HG02884 (cell line): ENCODE data around the gene AMZ1.
"Not testable (repeated sequence)": the region's sequence is repeated elsewhere in the genome, so short reads cannot be mapped to it uniquely, and the experiment has no call there.

Source experiments
- ATAC-seq: cut with Tn5 transposase; IDR thresholded peaks from one replicate; pipeline ENCODE4 v1.9.1; 2021; ENCODE audit warnings: mild to moderate bottlenecking, moderate library complexity; ENCODE audit not compliant: unreplicated experiment

AMZ1 gene

DNA sequence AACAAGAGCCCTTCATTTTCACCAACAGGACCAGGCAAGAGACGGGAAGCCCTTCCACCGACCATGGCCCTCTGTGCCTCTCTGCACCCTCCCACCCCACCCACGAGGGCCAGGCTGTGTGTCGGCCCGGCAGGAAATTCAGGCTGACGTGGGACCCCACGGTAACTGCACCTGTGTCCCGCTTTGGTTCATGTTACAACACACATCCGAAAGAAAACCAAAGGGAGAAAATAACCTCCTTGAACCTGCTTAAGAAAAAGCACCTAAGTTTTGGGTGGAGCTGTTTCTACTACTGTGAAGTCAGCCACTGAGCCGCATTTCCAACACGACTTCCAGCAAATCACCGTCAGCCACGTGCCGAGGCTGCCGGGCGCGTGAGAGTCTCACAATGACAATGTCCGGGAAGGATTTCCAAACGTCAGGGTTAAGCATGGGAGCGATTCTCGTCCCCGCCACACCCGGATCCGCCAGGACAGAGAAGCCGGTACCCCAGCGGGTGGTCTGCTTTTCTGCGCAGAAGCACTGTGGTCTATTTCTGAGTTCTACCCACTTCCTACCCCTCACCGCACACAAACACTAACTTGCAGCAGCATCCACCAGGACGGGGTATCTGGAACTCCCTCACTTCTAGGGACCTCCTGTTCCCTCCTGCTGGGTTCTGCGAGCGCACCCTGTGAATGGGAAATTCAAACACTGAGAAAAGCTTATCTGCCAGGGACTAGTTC is 36.6 kb downstream of the AMZ1 start:
- ATAC-seq: no peak

DNA sequence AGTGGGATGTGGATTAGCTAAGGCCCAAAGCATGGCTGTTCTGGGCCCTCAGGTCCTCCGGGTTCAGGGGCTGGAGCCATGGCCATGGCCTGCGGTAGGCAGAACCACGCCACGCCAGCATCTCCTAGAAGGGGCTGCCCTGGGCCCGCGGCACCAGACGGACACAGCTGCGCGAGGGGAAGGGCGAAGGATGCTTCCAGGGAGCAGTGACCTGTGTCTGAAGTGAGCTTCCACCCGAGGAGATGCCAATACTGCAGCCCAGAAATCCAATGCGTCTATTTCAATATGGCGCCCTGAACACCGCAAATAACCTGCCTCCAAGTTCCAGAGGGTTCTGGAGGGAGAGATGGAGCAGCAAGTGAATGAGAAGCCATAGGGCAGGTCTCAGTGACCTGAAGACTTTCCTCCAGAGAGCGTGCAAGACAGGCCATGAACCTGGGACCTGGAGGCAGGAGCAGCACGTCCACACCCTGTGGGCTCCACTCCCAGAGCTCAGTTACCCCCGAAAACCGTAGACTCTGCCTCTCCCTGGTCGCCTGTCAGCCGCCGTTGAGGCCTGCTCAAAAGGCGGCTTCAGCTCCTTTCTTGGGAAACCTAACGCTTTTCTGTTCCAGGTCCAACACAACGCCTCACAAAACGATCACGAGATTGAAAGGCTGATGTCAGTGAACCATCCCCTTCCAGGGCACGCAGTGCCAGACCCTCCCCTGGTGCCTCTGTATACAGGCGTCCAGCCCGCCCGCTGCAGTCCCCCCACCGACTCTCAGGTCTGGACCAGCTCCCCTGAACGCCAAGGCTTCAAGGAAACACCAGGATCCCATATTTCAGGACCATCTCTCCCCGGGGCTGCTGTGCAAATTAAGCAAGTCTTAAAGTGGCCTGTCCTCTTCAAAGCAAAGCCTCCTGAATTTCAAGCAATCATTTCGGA is 37.4 kb downstream of the AMZ1 start:
- no peak for ATAC-seq

DNA sequence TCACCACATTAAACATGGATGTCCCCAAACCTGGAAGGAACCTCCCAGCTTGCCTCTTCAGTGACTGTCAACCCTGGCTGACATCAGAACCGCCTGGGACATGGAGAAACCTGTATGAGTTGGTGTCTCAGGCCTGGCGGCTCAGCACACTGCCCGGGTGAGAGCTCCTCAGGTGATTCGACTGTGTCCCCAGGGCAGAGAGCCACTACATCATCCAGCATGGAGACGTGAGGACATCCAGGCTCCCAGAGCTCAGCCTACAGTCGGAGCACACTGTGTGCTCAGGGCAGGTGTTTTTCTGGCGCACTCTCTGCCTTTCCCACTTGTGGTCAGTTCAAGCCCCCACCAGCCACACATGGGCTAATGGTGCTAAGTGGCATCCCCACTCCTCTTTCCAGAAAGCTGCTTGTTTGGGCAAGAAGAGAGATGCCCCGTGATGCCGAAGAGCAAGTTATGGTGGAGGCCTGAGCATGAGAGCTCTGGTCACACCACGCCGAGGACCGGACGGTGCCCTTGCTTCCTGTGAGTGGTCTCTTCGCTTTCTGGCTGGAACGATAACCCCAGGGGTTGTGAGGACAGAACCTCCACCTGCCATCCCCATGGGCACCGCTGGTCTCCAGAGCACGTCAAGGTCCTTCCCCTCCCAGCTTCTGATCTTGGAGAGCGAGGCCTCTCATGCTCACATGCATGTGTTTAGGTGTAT is 38.5 kb downstream of the AMZ1 start:
- no peak for ATAC-seq

DNA sequence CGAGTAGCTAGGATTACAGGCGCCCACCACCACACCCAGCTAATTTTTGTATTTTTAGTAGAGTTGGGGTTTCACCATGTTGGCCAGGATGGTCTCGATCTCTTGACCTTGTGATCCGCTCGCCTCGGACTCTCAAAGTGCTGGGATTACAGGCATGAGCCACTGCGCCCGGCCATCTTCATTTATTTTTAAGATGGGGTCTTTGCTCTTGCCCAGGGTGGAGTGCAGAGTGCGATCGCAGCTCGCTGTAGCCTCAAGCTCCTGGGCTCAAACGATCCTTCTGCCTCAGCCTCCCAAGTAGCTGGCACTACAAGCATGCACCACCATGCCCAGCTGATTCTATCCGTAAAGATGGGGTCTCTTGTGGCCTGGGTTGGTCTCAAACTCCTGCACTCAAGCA is 39.2 kb downstream of the AMZ1 start:
- not testable (repeated sequence) for ATAC-seq

DNA sequence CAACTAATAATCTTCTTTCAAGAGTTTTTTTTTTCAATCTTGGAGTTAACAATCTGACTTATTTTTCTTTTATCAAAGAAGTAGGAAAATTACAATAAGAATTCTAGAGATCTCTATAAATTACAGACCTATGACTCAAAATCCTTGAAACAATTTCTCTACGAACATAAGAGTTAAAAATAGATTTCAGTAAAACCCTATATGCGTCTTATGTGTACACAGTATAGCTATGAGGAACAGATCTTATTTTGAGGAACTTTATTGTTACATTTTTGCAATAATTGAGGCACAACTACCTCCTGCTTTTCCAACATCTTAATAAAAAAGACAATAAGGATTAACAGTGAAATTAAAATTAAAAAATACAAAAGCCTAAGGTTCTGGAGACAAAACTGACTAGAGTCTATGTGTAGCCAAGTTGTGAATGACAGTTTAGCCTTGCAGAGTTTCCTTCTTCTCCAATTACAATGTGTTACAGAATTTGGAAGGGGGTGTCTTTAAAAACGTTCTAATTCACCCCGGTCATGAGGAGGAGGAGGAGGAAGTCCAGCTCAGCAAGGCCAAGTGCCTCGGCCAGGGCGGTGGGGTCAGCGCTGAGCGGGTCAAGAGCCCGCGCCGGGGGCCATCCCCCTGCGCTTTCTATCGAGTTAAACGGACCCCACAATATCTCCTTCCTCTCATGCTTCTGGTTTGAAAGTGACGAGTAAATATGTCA is 40.5 kb downstream of the AMZ1 start:
- no peak for ATAC-seq

DNA sequence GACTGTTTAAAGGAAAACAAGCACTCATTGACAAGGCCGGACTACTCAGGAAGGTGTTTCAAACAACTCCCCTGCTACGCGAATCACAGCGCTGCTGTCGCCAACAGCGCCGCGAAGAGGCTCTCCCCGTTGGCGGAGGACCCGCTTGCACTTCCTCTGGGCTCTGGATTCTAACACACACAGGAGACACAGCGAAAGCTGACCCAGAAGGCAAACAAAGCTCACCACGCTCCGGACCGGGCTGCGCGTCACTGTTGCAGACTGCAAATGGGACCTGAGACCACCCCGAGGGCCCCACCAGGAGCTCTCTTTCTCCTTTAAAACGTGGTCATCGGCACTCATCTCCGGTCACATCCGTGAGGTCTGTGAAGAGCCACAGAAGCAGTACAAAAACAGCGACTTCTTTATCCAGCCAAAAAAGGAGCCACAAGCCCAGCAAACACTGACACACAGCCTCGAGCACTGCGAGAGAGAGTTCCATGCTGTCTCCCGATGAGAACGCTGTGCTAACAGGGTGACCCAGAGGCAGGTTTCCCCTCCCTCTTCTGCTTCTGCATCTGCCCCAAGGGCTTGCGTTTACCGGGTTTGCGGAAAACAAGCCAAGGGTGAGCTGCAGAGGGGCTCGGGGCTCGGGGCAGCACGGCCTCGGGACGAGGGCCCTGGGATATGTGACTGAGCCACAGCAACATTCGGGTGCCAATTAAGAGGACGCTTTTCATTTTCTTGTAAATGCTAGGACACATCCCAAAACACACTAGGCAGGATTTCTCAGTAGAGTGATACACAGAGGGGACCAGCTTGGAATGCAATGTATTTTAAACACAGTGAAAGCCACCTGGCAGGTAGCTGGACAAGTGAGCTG is 41.3 kb downstream of the AMZ1 start:
- no peak for ATAC-seq

DNA sequence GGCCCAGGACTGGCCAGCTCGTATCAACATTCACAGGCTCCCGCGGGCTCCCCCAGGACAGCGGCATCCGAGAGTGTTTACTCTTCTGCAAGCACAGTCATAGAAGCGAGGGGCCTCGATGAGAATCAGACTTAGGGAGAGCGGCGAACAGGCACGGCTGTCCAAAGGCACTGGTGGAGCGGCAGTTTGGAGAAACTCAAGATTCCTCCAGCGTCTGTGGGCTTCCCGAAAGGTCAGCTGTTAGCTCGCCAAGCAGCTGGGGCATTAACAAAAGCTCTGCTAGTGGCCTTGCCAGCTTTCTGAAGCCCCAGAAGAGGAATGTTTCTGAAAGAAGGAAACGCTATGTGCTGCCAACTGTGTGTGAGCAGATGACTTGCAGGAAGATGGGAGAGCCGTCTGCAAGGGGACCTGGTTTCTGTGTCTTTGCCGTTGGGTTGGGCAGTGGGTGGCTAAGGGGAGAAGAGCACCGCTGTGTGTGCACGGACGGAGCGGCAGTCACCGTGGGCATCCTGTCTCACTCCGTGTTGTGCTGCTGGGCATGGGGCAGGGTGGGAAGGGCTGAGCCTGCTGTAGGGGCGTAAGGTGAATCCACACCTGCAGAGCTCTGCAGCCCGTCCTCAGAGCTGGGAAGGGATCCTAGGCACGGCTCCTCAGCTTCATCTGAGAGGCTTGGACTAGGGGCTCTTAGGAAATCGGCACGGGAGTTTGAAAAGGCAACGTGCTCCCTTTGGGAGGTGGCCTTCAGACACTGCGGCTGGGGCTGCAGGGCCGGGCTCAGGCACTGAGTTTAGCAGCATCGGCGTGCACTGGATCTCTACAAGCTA is 42.1 kb downstream of the AMZ1 start:
- ATAC-seq: no peak

DNA sequence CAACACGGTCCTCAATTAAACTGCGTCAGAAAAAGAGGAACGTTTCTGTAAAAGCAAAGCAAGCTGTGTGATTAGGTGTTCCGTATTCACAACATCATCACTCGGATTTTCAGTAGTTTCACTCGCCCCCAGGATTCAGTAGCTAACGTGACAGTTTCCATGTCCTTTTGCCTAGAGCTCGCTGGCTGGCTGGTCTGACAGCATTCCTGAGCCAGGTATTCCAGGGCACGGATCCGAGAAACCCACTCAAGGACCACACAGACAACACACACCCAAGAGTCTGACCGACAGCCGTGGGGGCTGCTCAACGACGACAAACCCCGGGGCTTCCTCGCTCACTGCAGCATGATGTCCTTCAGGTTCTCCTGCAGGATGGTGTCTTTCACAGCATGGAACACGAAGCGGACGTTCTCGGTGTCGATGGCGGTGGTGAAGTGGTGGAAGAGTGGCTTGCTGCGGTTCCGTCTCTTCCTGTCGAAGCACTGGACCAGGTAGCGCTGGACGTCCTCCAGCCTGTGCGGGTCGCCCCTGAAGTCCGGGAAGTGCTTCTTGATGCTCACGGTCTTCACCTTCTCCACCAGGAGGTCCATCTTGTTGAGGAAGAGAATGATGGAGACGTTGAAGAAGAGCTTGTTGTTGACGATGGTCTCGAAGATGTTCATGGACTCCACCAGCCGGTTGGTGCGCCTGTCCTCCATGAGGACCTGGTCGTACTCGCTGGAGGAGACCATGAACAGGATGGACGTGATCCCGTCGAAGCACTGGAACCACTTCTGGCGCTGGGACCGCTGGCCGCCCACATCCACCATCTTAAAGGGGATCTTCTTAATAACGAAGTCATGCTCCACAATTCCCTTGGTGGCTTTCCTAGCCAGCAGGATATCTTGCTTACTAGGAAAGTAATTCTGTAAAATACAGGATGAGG is 43.1 kb downstream of the AMZ1 start:
- ATAC-seq: no peak

DNA sequence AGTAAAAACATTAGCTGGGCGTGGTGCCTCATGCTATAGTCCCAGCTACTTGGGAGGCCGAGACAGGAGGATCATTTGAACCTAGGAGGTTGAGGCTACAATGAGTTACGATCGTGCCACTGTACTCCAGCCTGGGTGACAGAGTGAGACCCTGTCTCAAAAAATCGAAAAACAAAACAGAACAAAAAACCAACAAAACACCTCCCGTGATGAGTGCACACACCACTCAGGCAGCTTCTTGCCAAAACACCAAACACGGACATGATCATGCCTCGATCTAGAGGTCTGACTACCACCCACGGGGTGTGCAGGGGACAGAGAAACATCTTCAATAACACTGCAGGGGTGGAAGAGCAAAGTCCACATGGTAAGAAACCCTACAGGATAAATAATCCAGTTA is 44.4 kb downstream of the AMZ1 start:
- no peak for ATAC-seq

DNA sequence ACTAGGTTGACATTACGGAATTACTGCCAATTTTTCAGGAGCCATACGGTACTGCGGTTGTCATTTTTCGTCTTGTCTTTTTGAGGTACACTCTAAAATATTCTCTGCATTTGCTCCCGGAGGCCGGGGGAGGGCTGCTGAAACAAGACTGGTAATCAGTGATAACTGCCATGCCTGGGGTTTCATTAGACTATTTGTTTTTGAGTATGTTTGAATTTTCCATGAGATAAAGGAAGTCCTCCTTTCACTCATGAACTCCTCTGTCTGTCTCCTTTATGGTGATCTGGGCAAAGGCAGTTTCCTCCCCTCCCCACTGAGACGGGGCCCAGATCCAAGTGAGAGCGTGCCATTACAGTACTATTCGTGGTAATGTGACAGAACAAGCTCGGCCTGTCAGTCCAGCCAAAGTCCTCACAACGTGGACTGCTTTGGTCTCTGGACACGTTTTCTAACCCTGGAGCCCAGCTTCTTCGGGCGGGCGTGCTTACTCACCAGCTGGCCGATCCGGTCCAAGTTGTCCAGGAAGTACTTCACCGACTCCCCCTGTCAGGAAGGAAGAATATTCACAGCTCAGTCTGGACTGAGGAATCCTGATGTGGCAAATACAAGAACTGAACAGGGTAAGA is 45.1 kb downstream of the AMZ1 start:
- no peak for ATAC-seq

DNA sequence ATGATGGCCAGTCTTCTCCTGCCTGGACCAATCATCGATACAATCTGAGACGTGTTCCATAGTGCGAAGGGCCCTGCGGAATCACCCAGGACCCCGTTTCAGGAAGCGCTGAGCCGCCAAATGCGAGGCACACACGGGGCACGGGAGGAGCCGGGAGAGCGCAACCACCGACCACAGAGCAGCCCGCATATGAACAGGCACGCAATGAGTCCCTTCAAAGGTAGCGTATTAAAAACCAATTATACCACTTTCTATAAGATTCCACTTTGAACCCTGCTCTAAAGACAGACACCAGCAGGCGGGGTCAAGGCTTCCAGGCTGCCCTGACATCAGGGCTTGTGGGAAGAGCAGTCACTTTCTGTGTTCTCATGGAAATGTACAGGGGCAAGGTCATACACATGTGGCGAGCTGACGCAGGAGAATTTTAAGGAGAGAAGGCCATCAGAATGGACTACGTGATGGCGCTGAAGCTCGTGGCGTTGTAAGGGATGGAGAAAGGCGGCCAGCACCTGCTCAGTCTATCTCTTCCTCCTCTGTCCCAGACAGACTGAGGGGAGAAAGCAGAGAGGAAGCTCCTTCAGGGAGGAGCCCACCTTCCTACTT is 46.2 kb downstream of the AMZ1 start:
- no peak for ATAC-seq

DNA sequence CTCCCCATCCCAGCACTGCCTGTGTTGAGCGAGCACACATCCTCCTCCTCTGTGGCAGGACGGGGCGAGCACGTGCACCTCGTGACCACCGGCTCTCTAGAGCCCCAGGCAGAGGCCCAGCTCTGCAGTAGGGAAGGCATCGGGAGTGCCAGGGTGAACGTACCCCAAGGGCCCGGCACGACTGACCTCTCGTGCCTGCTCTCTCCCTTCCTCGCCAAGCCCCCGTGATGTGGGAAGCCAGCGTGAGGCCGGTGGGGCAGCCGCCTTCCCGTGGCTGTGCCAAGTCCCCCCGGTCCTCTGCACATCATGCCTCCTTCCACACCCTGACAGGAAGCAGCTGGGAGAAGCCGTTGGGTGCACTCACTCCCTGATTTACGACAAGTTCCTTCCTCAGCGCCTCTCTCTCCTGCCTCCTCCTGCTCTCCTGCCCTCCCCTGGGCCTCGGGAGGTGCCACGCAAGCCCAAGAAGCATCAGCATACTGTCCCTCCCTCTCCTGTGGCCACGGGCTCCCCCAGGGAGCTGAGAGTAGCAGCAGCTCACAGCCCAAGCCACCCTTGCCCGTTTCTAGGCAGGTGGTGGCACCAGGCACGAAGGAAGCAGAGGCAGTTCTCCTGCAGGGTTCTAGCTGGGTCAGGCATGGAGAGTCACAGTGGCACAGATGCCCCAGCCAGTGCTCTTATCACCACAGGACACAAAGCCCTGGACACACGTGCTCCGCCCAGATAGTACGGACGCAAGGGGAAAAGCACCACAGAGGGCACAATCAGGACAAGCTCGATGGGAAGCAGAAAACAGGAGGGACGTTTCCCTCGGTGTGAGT is 47.0 kb downstream of the AMZ1 start:
- no peak for ATAC-seq

DNA sequence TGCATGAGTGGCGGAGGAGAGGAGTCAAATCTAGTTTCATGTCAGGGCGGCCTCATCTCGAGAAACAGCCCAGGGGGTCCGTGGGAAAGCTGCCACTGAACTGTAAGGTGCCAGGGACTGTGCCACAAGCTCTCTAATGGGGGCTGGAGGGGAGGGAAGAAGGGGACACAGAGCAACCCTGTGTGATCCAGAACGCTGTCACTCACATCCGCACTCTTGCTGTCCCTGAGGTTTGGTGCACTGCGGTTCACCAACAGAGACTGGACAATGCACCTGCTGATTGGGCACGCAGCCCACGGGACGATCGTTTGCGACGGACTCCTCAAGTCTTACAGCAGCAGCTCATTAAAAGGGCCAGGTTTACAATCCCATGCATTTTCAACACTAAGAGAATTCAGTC is 47.7 kb downstream of the AMZ1 start:
- no peak for ATAC-seq

DNA sequence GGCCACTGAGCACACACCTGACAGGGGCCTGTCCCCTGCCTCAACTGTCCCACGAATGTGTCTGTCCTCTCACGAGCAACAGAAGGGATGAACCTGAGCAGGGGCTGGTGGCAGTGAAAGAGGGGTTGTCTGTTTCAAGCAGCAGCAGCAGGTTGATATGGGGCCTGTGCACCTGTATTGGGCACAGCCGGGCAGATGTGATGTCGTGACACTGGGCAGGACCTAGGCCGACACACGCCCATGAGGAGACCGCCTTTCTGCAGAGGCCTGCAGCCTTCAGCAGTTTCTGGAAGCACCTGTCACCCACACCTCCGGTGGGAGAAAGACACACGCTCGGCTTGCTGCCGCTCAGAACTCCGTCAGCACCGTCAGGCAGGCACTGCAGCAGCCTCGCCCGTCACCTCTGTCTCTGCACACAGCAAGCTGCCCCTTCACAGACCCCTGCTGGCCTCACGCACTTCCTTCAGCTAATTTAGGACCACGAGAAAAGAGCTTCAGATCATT is 48.5 kb downstream of the AMZ1 start:
- ATAC-seq: no peak

DNA sequence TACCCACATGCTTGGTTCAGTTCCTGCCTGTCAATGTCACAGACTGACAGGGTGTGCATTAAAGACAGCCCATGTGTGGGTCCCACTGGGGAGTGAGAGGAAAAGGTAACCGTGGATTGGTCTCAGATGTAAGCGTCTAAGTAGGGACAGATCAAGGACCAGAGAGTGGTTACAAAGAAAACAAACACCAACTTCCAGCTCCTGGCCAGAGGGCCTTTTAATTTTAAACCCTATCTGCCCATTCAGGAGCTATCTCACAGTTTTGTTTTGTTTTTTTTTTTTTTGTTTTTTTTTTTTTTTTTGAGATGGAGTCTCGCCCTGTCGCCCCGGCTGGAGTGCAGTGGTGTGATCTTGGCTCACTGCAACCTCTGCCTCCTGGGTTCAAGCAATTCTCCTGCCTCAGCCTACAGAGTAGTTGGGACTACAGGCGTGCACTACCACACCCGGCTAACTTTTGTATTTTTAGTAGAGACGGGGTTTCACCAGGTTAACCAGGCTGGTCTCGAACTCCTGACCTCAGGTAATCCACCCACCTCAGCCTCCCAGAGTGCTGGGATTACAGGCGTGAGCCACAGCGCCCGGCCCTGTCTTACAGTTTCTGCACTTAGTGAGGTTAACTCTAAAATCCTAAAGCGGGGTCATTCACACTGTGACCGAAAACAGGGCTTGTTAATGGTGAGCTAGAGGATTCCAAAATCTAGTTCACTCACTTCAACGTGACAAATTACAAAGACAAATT is 49.2 kb downstream of the AMZ1 start:
- ATAC-seq: not testable (repeated sequence)
